HG02642 (cell line): ENCODE measurements around the gene CRELD2.

Source experiments
- ATAC-seq: cut with Tn5 transposase; IDR thresholded peaks from one replicate; pipeline ENCODE4 v1.9.1; 2021; ENCODE audit warnings: mild to moderate bottlenecking; ENCODE audit not compliant: unreplicated experiment, poor library complexity

Gene CRELD2

GRCh38 chr22:49954991-49955580, 36.7 kb downstream of the CRELD2 start:
- no peak for ATAC-seq

DNA sequence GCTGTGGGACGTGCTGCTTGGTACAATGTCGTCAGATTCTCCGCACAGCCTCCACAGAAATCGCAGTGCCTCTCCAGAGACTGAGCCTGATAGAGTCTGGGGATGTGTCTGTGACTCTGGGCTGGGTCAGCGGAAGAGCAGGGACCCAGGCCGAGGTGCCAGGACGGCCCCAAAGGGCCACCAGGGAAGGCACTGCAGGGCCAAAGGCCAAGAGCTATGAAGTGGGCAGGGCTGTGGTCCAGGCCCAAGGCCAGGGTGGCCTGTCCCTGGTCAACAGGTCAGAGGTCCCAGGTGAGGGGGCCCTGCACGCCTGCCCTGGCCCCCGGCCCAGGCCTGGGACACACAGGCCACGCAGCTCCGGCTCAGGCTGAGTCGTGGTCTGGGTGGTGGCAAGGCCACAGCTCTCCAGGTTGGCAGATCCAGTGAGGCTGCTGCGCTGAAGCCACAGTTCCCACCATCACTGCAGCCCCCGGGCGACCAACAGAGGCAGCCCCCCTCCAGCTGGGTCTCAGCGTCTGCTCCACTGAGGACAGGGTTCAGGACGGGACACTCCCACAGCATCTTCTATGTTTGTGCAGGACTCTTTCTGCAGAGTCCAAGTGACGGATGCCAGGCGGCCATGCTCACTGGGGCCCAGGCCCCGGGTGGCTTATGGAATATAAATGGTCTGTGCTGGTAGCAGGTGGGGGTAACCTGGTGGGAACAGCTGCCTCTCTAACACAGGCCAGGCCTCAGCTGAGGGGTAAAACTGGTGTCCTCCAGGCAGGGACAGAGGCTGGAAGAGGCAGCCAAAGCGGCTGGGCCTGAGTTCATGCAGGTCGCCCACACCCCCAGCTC, 37.4 kb downstream of the CRELD2 start:
- ATAC-seq, result no peak

DNA sequence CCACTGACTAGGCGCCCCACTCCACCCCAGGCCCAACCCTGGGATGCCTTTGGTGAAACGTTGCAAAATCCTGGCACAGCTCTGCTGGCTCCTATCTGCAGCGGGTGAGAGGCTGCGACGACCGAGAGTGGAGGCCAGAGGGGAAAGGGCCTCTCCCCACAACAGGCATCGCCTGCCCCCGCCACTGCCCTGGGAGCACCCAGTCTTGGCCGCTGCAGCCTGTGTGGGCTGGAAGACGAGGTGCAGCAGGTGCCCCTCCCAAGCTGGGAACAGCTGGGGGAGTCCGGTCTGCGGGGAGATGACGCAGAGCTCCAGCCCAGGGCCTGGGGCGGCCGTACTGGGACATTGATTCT, 38.0 kb downstream of the CRELD2 start:
- ATAC-seq, result no peak

GRCh38 chr22:49956914-49957825, 38.7 kb downstream of the CRELD2 start:
- ATAC-seq, result no peak

DNA sequence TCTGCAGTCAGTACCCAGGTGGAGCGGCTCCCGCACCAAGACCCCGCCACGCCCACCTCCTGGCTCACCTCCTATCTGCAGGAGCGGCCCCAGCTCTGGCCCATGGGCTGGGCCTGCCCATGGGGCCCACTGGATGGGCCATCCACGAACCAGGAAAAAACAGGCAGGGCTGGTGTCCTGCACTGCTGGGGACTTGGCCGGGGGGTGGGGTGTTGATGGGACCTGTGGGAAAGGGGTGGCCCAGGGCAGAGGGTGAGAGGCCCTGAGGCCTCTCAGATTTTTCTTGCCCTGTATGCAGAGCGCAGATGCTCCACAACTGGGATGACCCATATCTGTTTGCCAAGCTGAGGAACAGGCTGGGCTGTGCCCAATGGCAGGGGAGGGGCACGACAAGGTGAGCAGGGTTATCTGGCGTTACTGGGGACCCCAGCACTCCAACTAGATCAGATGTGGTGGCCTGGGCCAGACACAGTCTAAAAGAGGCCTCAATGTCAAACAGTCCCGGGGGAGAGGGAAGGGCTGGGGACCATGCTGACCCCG, 39.5 kb downstream of the CRELD2 start:
- ATAC-seq, result no peak

GRCh38 chr22:49958366-49958921, 40.0 kb downstream of the CRELD2 start:
- ATAC-seq, result no peak

DNA sequence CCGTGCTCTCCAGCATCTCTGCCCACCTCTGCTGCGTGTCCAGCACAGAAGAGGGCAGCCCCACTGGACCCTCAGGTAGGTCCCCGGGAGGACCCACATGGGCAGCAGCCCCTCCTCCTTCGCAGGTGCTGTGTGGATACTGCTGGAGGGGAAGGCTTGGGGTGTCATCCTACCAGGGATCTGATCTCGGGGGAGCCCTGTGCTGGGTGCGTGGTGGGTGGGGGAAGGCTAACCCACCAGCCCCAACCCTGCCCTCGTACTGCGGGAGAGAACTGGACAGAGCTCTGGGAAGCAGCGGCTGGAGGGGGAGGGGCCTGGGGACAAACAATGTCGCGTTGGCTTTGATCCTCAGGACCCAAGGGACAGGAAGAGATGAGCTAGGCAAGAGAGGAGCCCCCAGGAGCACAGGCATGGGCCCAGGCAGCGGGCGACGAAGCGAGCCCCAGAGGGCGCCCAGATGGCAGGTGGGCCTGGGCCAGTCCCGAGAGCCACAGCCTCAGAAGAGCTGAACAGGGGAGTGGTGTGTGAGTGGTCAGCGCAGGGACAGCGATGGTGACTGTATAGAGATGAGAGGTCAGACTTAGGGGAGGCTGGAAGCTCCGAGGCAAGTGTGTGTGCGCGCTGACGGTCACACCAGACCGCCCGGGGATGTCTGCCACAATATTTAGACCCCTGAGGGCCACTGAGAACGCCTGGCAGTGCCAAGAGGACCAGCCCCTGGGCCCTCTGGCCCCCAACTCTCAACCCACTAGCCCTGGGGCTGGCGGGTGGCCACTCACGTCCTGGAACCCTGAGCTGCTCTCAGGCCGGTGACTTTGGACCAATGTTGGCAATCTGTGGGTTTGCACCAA, 40.7 kb downstream of the CRELD2 start:
- no peak for ATAC-seq

GRCh38 chr22:49959782-49960158, 41.3 kb downstream of the CRELD2 start:
- ATAC-seq, result peak; percentile 6

- peak; percentile 64 for ATAC-seq
Observed at GRCh38 chr22:49960159-49961004, 41.9 kb downstream of the CRELD2 start, which contains the start of gene PIM3. PIM3 (plus strand) TSS chr22:49960772; CDS start chr22:49960948, 176 bp downstream.

DNA sequence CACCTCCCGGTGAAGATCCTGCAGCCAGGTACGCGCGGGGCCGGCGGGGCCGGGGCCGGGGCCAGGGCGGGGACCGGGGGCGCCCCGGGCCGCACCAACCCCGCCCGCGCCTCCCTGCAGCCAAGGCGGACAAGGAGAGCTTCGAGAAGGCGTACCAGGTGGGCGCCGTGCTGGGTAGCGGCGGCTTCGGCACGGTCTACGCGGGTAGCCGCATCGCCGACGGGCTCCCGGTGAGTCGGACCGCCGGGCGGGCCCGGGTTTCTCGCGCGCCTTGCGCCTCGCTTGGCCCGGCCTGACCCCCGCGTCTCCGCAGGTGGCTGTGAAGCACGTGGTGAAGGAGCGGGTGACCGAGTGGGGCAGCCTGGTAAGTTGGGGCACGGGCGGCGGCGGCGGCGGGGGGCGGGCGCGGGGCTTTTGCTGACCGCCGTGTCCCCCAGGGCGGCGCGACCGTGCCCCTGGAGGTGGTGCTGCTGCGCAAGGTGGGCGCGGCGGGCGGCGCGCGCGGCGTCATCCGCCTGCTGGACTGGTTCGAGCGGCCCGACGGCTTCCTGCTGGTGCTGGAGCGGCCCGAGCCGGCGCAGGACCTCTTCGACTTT, 42.7 kb downstream of the CRELD2 start:
- ATAC-seq, result peak; percentile 2

DNA sequence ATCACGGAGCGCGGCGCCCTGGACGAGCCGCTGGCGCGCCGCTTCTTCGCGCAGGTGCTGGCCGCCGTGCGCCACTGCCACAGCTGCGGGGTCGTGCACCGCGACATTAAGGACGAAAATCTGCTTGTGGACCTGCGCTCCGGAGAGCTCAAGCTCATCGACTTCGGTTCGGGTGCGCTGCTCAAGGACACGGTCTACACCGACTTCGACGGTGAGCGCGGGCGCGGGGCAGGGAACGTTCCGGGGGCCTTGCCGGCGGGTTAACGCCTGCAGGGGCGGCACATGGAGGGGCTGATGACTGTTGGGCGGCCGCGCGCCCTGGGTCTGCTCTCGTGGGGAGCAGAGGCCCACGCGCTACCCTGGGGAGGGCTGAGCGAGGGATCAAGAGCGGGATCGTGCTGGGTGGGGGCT, 43.2 kb downstream of the CRELD2 start:
- no peak for ATAC-seq

DNA sequence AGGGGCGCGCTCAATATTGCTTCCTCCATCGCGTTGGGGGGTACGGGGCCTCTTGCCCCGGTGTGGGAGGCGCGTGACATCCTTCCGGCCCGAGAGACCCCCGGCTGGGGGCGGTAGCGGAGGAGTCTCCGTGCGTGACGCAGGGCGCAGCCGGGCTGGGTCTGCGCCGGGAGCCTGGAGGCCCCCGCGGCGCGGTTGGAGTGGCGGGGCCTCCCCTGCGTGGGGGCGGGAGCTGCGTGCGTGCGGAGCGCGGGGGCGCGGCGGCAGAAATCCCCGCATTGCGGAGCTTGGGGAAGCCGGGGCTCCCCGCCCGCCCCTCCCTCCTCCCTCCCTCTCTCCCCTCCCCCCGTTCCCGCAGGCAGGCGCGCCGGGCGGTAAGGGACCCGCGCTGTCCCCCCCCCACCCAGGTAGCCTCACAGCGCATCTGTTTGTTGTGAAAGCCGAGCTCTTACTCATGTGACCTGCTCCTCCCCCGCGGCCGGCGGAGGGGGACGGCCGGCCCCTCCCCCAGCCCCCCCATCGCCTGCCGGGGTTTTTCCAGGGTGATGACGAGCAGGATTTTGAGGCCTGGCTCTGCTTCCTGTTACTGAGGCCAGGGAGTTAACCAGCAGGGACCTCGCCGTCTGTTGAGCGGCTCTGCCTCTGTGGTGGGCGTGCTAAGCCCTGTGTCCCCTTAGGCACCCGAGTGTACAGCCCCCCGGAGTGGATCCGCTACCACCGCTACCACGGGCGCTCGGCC, 43.7 kb downstream of the CRELD2 start:
- no peak for ATAC-seq

GRCh38 chr22:49962751-49963646, 44.6 kb downstream of the CRELD2 start:
- ATAC-seq, result no peak

- no peak for ATAC-seq
Observed at GRCh38 chr22:49963647-49964026, 45.2 kb downstream of the CRELD2 start.

GRCh38 chr22:49964136-49965090, 46.0 kb downstream of the CRELD2 start:
- ATAC-seq, result no peak
